GM18498 (cell line): ENCODE data around the gene CDRT4.
"Not testable (repeated sequence)": the region's sequence is repeated elsewhere in the genome, so short reads cannot be mapped to it uniquely, and the experiment has no call there.

Experiments used
- ATAC-seq: cut with Tn5 transposase; IDR thresholded peaks from one replicate; pipeline ENCODE4 v1.9.1; 2021; ENCODE audit warnings: mild to moderate bottlenecking, moderate library complexity; ENCODE audit not compliant: unreplicated experiment

The CDRT4 gene

DNA sequence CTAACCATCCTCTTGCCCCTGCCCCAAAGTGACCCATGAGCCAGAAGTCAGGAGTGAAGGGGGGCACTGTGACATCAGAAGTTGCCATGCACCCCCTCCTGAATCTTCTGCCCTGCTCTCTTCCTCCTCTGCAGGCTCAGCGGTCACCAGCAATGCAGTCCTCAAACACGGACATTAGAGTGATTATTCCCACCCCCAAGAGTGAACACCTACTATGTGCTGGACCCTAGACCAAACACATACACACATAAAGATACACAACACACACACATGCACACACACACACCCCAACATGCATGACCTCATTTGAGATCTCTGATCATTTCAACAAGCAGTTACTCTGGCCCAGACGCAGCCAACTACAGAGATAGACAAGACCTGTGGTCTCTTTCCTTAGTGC, at the start of gene CDRT4:
CDRT4 (minus strand) TSS at position 30 of the 400 bp plus-strand sequence. CDS start 27,383 bp downstream, outside the sequence.
- ATAC-seq: no peak

DNA sequence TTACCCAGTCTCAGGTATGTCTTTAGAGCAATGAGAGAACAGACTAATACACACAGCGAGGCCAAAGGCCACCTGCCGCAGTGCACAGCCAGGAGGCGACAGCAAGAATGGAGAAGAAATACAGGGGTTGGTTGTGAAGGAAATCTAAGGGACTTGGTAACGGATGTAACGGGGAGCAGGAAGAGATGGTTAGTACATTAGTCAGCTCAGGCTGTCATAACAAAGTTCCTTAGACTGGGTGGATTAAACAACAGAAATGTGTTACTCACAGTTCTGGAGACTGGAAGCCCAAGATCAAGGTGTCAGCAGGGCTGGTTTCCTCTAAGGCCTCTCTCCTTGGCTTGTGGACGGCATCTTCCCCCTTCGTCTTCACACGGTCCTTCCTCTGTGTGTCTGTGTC, 48.7 kb upstream of the CDRT4 start:
- no peak for ATAC-seq

DNA sequence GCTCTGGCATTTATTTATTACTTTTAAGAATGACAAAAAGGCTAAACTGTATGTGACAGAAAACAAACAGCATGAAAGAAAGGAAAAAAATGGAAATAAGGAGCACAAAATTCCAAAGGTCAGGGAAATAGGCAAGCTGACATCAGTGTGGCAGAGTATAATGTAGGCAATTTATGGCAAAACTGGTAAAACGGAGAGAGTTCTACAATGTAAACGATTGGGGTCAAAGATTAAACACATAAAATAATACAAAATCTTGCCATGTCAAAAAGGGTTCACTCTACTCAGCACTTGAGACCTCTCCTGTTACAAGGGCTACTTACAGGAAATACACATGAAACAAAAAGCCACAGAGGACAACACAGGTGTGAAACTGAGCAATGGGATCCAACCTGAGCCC, 47.0 kb upstream of the CDRT4 start:
- ATAC-seq: no peak

DNA sequence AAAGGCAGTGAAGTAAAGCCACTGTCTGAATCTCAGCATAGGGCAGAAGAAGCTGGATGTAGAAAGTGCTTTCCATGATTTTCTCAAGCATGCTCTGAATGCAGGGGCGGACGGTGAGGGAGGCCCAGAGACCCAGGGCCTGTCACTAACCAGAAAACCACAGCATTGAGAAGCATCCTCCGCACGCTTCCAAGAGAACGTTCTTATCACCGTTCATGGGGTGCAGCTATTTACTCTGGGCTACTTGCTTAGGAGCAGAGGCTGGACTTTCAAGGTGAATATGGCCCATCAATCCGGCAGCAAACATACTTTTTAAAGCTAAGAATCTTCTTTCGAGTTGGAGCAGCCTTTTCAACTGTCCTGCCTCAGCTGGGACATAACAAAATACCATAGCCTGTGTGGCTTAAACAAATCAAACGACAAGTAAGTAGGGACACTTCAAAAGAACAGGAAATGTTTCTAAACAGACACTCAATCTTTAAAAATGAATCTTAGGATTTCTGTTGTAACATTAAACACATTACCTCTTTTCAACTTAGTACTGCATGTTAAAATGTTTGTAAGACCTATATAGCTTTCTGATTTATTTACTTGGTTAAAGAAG, 46.5 kb upstream of the CDRT4 start:
- ATAC-seq: no peak

DNA sequence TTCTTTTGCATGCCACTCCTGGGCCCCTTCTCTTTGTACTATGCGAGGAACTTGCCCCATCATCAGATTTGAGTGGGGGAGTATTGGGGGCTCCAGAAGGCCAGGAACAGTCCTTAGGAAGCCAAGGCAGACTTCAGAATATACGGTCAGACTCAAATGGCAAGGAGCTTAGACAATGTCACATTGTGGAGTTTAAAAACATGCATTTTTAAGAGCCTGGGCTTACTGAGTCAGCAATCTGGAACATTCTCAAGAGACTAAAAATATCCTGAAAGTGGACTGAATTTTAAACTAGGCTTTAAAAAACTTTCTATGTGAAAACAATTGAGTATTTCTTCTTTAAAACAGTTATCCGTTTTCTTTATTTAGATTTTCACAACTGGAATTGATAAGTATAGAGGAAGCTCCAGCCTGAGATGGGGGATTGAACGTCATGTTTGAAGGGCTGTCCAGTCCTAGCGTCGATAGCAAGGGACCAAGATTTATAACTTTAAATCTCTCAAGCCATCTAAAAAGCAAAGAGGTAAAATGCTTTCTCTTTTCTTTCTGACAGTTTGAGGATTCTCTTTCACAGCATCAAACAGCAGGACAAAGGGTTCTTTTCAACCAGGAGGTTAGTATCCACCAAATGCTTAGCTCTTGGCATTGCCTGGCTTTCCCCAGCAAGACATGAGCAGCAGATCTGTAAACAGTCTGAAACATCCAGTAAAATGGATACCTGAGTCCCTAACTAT, 45.8 kb upstream of the CDRT4 start:
- no peak for ATAC-seq

DNA sequence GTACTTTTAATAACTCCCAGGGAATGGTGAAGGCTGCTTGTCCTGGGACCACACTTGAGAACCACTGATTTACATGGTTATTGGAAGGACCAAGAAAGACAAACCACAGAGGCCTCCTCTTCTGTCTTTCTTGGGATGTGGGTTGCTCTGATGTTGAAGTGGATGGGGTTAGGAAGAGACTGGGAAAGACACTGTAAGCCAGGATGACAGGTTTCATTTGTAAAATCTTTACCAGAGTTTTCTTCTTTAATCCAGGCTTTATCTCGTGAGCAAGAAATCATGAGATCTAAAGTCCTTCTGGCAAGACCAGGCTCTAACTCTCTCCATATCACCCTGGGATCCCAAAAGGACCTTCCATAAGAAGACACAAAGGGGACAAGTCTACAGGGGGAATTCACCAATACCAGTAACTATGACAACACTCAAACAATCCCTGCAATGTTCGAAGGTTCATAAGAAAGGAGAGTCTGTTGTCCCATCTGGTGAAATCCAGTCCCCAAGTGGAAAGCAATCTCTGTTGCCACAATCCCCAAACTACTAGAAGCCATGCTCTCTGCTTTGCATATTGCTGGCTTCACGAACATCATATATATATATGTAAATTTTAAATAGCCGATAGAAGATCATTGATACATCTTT, 44.8 kb upstream of the CDRT4 start:
- ATAC-seq: no peak

DNA sequence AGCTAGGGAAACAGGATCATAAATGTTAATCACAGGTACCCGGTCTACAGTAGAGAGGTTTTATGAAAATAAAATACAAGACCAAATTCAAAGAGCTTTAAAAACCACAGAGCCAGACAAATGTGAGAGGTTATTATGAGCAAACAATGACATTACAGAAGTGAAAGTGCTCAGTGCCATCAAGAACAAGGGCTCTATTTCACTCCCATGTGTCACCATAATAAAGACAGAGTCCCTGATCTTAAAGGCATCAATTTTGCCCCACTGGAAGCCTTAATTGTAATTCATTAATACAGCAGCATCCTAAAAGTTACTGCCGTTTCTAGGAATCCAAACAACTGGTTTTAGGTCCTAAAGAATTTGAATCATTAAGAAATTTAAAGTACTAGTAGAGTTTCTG, 43.7 kb upstream of the CDRT4 start:
- ATAC-seq: peak; percentile 59

DNA sequence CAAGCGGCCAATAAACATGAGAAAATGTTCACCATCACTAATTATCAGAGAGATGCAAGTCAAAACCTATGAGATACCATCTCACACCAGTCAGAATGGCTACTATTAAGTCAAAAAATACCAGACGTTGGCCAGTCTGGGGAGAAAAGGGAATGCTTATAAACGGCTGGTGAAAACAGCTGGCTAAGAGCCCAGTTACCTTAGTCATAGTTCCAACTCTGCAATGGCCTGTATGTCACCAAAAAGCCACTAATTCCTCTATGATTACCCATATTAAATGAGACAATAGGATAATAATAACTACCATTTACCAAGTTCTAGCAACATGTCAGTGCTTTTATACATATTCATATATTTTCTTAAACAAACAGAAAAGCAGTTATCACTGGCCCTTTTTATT, 42.9 kb upstream of the CDRT4 start:
- ATAC-seq: no peak

DNA sequence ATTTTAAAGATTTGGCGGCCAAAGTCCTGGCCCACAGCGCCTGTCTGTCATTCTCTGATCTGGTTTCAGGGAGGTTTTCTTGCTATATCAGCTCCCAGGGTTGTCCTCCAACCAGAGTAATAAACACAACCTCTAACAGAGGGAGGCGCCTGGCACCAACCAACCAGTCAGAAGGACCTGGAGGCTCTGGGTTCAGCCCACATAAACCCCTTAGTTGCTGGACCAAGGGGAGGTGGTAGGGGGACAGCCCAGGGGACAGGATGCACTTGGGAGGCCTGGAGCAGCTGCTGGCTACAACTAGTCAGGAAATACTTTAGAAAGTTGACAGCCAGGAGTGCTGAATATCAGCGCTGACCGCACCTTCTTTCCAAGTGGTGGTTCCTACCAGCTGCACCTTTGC, 41.7 kb upstream of the CDRT4 start:
- no peak for ATAC-seq

DNA sequence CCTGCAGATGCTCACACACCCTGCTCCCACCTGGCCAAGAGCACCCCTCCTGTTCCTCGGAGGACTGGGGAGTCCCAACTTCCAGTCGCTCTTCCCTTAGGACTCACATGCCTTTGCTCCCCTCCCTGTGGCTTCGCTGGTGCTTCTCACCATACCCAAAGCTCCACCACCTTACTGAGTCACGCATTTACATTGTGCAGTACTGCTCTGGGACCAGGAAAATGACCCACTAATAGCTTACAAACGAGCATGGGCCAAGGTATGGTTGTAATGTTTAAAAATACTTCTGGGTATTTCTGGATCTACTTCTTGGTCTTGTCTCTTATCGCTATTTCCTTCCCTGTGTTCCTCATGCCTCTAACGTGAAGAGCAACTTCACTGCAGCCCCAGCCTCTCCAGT, 41.0 kb upstream of the CDRT4 start:
- ATAC-seq: no peak

DNA sequence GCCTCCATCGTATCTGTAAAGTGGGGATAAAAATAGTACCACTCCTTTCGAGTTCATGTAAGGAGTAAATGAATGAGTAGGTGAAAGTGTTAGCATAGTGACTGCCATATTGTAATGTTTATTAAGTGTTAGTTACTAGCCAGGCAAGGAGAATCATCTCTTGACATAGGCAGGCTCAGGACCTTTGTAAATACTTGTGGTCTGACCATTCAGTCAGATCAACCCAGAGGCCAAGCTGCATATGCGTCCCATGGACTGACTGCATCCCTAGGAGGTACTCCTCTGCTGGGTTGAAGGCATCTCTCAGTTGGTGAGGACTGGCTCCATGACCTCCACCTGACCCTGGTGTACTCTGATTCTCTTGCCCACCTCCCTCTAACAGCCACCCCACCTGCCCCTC, 40.5 kb upstream of the CDRT4 start:
- no peak for ATAC-seq

DNA sequence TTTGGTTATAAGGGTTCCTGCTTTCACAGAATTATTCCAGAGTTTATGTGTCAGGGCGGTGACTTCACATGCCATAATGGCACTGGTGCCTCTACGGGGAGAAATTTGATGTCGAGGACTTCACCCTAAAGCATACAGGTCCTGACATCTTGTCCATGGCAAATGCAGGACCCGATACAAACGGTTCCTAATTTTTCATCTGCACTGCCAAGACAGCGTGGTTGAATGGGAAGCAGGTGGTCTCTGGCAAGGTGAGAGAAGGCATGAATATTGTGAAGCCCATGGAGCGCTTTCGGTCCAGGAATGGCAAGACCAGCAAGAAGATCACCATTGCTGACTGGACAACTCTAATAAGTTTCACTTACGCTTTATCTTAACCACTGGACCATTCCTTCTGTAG, 39.6 kb upstream of the CDRT4 start:
- ATAC-seq: no peak

DNA sequence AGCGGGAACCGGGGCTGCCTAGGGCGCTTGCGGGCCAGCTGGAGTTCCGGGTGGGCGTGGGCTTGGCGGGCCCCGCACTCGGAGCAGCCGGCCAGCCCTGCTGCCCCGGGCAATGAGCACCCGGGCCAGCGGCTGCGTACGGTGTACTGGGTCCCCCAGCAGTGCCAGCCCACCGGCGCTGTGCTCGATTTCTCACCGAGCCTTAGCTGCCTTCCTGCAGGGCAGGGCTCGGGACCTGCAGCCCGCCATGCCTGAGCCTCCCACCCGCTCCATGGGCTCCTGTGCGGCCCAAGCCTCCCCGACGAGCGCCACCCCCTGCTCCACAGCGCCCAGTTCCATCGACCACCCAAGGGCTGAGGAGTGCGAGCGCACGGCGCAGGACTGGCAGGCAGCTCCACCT, 38.3 kb upstream of the CDRT4 start:
- not testable (repeated sequence) for ATAC-seq

DNA sequence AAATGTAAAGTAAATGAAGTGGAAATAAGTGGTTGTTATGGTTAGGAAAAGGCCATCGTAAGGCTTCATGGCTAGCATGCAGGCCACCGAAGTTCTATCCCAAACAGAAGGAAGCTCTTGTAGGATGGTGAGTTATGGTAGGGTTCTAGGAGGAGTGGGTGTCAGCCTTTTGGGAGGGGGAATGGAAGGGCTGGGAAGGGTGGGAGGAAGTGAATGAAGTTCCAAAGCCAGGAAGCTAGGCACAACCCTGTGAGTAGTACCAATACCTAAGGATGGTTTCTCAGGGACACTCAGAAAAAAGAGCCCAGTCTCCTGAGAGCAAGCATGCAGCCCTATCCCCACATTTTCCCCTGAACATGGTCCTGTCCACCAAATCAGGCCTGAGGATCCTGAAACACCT, 36.3 kb upstream of the CDRT4 start:
- no peak for ATAC-seq

DNA sequence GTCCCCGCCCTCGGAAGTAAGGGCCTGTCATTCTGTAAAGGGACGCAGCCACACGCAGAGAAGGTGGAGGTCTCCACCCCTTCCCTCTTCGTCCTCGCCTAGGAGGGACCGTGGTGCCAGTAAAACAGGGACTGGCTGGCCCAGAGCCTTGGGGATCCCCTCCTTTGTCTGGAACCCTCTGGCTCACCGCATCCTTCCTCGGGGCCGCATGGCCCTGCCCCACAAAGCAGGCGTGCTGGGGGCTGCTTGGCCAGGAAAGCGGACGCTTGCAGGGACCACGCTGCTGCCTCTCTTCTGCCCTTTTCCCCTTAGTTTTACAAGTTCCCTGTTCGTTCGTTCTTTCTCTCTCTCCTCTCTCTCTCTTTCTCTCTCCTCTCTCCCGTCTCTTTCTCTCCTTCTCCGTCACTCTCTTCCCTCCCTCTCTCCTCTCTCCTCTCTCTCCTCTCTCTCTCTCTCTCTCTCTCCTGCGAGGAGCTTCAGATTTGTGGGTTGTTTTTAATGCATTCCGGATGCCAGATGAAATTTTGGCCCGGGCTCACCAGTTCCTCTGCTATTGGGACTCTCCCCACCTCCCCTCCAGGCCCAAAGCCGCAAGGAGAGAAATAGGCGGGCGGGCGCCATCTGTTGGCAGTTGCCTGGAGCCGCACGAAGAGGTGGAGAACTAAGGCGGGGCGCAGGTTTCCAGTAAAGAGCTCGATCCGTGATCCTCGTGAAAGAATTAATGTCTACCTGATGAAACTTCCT, 35.1 kb upstream of the CDRT4 start:
- peak; percentile 82 for ATAC-seq

DNA sequence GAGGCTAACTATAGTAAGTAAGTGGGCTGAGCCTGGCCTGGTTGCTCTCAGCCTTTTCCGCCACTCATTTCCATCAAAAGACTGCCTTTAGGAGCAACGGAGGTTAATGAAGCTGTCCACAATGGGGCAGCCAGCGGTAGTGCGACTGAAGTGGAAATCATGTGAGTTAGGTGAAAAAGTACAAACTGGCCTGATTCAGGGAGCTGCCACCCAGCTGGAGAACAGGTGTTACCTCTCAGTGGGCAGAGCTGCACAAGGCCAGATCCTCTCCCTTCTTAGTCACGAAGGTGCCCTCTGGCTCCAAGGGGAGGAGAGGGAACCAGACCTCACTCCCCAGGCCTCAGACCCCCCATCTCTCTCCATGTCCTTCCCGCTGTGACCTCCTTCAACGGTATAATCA, 34.4 kb upstream of the CDRT4 start:
- no peak for ATAC-seq

DNA sequence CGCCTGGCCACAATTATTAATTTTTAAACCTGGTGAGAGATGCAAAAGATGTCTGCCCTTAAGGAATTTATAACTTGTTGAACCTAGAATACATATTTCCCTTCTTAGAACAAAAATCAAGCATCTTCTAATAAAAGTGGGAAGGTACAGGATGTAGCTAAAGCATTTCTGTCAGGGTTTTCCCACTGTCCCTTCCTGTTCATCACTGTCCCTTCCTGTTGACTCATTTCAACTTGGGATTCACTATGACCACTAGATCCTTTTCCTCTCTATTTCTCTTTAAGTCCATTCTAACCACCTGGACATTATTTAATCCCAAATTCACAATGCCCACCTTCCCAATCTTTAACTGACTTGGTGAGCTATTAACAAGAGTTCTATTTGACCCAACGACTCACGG, 33.9 kb upstream of the CDRT4 start:
- ATAC-seq: no peak

DNA sequence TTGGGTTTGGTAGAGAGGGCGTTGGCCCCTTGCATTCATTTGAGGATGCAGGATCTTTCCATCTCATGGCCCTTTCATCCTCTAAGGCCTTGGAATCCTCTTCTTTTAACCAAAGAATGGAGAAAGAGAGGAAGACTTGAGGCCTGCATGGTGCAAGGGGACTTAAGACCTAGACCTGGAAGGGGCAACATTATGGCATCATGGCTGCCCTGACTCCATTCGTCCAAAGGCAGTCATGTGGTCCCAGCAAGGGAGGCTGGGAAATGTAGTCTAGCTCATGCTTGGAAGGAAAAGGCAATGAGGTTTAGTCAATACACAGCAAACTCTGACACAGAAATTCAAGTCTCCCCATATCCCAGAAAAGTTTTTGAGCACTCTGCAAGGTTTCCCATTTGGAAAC, 30.7 kb upstream of the CDRT4 start:
- no peak for ATAC-seq

DNA sequence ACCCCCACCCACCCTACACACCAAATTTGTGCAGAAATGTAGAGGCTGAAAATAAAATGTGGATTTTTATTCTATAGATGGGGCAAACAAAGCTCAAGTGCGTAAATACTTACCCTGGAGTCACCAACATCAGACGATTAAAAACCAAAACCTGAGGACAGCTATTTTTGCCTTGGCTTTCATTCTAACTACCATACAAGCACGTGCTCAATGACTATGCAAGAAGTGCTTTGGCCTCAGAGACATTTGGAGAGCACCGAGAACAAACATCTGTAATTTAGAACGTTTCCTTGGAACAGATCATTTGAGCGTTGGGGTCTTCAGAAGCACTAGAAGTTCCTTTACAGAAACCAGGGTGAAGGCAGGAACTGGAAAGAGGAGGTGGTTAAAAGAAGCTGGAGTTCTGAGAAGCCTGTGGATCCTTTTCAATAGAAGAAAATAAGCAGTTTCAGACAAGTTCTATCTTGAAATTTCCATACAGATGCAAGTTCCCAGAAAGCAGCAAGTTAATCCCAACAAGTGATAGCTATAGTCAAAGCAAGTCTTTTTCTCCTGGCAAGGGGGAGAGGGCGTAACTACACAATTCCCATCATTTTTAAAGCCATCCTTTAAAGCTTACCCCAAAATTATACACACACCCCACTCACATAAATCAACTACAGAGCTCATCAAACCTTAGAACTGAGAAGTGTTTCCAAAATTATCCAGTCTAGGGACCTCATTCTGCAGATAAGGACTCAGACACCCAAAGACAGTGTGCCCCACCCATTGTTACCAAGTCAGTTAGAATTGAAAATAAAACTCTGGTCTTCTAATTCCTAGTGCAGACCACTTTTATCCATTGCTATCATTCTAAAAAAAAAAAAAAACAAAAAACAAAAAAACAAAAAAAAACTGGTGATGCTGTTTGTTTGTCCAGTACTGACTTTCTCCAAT, 29.6 kb upstream of the CDRT4 start:
- ATAC-seq: no peak

DNA sequence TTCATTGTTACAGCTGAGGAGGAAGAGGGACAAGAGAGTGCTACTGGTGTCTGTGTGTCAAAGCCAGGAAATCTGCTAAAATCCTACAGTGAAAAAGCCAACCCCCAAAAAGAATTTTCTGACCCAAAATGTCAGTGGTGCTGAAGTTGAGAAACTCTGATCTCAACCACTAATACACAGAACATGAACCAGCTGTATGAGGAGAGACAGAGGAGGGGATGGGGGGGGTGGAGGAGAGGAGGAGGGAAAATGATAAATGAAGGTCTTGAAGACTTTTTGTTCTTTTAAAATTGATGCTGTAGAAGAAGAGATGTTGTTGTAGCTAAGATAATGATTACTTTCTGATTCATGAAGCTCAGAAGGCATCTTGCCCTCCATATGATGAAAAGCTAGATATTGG, 27.4 kb upstream of the CDRT4 start:
- no peak for ATAC-seq

DNA sequence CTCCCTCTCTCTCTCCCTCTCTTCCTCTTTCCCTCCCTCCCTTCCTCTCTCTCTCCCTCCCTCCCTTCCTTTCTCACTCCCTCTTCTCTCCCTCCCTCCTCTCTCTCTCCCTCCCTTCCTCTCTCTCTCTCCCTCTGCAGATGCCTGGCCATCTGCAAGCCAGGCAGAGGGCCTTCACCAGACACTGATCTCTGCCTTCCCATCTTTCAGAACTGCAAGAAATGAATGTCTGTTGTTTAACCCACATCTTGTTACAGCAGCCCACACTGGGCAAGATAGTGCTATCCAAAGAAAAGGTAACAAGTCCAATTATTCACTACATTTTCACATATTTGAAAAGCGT, 26.2 kb upstream of the CDRT4 start:
- no peak for ATAC-seq
